ENCODE results near the gene APOBEC3B. TPM values are rescaled to one million over a fixed set of nuclear protein-coding genes. Genes with fewer than 3 reads are reported as not detected.
"Not testable (repeated sequence)": the region's sequence is repeated elsewhere in the genome, so short reads cannot be mapped to it uniquely, and the experiment has no call there.

Gene APOBEC3B
- polyA plus RNA-seq, 1 donor from 2014 or later: not detected

DNA sequence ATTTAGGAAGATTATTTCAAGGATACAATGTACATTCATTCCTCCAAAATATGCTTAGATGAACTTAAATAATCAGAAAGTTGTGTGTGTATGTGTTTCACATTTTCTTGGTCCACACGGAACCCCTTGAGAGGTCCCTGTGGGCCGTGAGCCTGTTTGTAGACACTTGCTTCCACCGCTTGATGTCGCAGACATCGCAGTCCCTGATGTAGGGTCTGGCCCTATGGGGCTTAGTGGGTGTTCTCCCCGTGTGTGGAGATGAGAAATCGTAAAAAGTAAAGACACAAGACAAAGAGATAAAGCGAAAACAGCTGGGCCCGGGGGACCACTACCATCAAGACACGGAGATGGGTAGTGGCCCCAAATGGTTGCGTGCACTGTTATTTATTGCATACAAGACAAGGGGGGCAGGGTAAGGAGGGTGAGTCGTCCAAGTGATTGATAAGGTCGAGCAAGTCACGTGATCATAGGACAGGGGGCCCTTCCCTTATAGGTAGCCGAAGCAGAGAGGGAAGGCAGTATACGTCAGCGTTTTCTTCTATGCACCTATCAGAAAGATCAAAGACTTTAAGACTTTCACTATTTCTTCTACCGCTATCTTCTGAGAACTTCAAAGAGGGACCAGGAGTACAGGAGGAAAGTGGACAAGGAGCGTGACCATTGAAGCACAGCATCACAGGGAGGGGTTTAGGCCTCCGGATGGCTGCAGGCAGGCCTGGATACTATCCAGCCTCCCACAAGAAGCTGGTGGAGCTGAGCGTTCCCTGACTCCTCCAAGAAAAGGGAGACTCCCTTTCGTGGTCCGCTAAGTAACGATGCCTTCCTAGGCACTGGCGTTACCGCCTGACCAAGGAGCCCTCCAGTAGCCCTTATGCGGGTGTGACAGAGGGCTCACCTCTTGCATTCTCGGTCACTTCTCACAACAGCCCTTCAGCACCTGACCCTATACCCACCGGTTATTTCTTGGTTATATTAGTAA is 30.7 kb downstream of the APOBEC3B start:
- H4K20me1 ChIP-seq (ENCODE audit: insufficient read depth): no peaks in the 10 kb centered on the region
- no peak overlapping the region for H3K9ac ChIP-seq (ENCODE audit: low read length)

GRCh38 chr22:39013561-39013941 is 31.4 kb downstream of the APOBEC3B start:
- H3K27ac ChIP-seq (ENCODE audit: low read length); H3K79me2 ChIP-seq (replicated peaks; ENCODE audit: insufficient read depth, low read length); H3K4me3 ChIP-seq (ENCODE audit: low read length); H3F3A ChIP-seq (ENCODE audit: insufficient read depth, low read length, poor library complexity, severe bottlenecking); H4K20me1 ChIP-seq (ENCODE audit: insufficient read depth); H2AFZ ChIP-seq (ENCODE audit: low read depth, low read length); H3K9me2 ChIP-seq (ENCODE audit: insufficient read depth, low read length); H3K9me3 ChIP-seq (ENCODE audit: low read length); H3K4me2 ChIP-seq (ENCODE audit: low read length); H3K36me3 ChIP-seq (ENCODE audit: insufficient read depth, low read length); H3K9ac ChIP-seq (ENCODE audit: low read length); H3K27me3 ChIP-seq (ENCODE audit: insufficient read depth, low read depth, low read length): not testable (repeated sequence)

More for the DNA sequence above, 30.7 kb downstream of the APOBEC3B start:
- Histone ChIP-seq H2AFZ (ENCODE audit: low read depth, low read length) (no peak overlapping the region), H3K4me2 (ENCODE audit: low read length) (no peak overlapping the region), H3K9me2 (ENCODE audit: insufficient read depth, low read length) (no peaks in the 10 kb centered on the region), H3K36me3 (ENCODE audit: insufficient read depth, low read length) (no peaks in the 10 kb centered on the region), H3K79me2 (replicated peaks; ENCODE audit: insufficient read depth, low read length) (no peaks in the 10 kb centered on the region), H3K27ac (ENCODE audit: low read length) (no peak overlapping the region), H3K4me3 (ENCODE audit: low read length) (no peak overlapping the region), H3K9me3 (ENCODE audit: low read length) (no peaks in the 10 kb centered on the region), H3F3A (ENCODE audit: insufficient read depth, low read length, poor library complexity, severe bottlenecking) (no peaks in the 10 kb centered on the region), H3K27me3 (ENCODE audit: insufficient read depth, low read depth, low read length) (no peaks in the 10 kb centered on the region)
- TF ChIP-seq EZH2 (IDR thresholded peaks at IDR 0.05; ENCODE audit: borderline replicate concordance, insufficient read depth, low read length, poor library complexity, severe bottlenecking) (no peak), SMC3 (conservative IDR thresholded peaks at IDR 0.05; ENCODE audit: poor library complexity) (no peak), RAD21 (conservative IDR thresholded peaks at IDR 0.05) (no peak), CTCF (IDR thresholded peaks at IDR 0.05; ENCODE audit: poor library complexity, severe bottlenecking) (no peak), REST (IDR thresholded peaks at IDR 0.05; ENCODE audit: borderline replicate concordance) (no peak), TAF1 (IDR thresholded peaks at IDR 0.05; ENCODE audit: low read depth) (no peak), MXI1 (conservative IDR thresholded peaks at IDR 0.05; ENCODE audit: poor library complexity, severe bottlenecking) (no peak), POLR2AphosphoS5 (IDR thresholded peaks at IDR 0.05) (no peak), EP300 (conservative IDR thresholded peaks at IDR 0.05; ENCODE audit: poor library complexity, severe bottlenecking) (no peak)

Measured in neural cell (in vitro differentiated cells).